ENCODE measurements around the gene TBC1D9.

DNA sequence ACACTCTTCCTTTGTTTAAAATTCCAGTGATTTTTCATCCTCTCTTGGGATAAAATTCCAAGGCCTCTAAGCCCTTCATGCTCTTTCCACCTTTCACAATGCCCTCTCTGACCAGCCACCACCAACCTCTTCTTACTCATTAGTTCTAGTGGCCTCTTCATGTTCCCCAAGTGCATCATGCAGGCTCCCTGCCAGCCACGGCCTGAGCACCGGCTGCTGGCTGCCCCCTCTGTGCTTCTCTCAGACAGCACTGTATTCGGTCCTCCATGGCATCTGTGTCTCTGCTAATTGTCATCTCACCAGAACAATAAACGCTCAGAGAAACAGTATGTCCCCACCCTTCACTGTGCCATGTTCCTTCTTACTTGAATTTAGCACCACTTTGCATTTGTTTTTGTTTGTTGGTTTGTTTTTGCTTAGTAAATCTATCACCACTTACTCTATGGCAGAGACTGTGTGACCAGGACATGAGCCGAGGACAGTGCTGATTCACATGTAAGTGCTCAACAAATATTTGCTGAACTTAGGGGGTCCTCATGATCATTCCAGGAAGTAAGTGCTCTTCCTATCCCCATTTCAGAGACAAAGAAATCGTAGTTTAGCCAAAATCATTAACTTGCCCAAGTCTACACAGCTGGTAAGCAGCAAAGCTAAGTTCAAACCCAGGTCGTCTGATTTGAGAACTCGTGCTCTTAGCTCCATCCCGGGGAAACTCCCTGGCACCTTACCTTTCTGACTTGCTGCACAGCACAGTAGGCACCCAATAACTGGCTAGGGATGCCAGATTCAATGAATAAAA lies 110.4 kb downstream of the TBC1D9 start:
- TF ChIP-seq, protein P1, sequence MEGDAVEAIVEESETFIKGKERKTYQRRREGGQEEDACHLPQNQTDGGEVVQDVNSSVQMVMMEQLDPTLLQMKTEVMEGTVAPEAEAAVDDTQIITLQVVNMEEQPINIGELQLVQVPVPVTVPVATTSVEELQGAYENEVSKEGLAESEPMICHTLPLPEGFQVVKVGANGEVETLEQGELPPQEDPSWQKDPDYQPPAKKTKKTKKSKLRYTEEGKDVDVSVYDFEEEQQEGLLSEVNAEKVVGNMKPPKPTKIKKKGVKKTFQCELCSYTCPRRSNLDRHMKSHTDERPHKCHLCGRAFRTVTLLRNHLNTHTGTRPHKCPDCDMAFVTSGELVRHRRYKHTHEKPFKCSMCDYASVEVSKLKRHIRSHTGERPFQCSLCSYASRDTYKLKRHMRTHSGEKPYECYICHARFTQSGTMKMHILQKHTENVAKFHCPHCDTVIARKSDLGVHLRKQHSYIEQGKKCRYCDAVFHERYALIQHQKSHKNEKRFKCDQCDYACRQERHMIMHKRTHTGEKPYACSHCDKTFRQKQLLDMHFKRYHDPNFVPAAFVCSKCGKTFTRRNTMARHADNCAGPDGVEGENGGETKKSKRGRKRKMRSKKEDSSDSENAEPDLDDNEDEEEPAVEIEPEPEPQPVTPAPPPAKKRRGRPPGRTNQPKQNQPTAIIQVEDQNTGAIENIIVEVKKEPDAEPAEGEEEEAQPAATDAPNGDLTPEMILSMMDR (IDR thresholded peaks at IDR 0.05; ENCODE audit: low read length), result no peak
- no peak for TF ChIP-seq EZH2 (optimal IDR thresholded peaks at IDR 0.05; ENCODE audit: low read depth, low read length)
- no peak for TF ChIP-seq EZH2phosphoT487 (IDR thresholded peaks at IDR 0.05; ENCODE audit: low read length)

All from MM.1S (cell line).